IPS DF 4.7 (cell line): Measurements from ENCODE around the gene PISD.

Experiments
- DNase-seq: peaks from one replicate; pipeline ENCODE4 v3.0.0-alpha.2; 2013; ENCODE audit warnings: low spot score; ENCODE audit errors: extremely low read depth

Gene PISD

GRCh38 chr22:31626427-31627150, 35.4 kb downstream of the PISD start:
- DNase-seq = no peak

GRCh38 chr22:31625661-31626426, 36.2 kb downstream of the PISD start:
- DNase-seq = no peak

GRCh38 chr22:31625257-31625640, 36.8 kb downstream of the PISD start:
- DNase-seq = no peak

- DNase-seq = no peak
Observed at GRCh38 chr22:31623592-31624304, 38.3 kb downstream of the PISD start.

- DNase-seq = no peak
Observed at GRCh38 chr22:31622980-31623379, 39.0 kb downstream of the PISD start.

- DNase-seq = no peak
Observed at GRCh38 chr22:31621507-31622124, 40.4 kb downstream of the PISD start.

GRCh38 chr22:31620756-31621480, 41.1 kb downstream of the PISD start:
- no peak for DNase-seq

GRCh38 chr22:31619611-31620300, 42.3 kb downstream of the PISD start:
- DNase-seq = no peak

GRCh38 chr22:31618471-31619176, 43.4 kb downstream of the PISD start:
- no peak for DNase-seq

GRCh38 chr22:31618057-31618456, 44.0 kb downstream of the PISD start:
- no peak for DNase-seq

- no peak for DNase-seq
Observed at GRCh38 chr22:31616315-31616980, 45.6 kb downstream of the PISD start.

GRCh38 chr22:31615940-31616314, 46.1 kb downstream of the PISD start:
- DNase-seq = no peak

- no peak for DNase-seq
Observed at GRCh38 chr22:31615491-31615860, 46.5 kb downstream of the PISD start.

GRCh38 chr22:31614781-31615490, 47.1 kb downstream of the PISD start:
- DNase-seq = no peak

GRCh38 chr22:31613904-31614296, 48.1 kb downstream of the PISD start:
- no peak for DNase-seq

- DNase-seq = no peak
Observed at GRCh38 chr22:31613286-31613903, 48.6 kb downstream of the PISD start.

- DNase-seq = no peak
Observed at GRCh38 chr22:31612891-31613285, 49.1 kb downstream of the PISD start.

GRCh38 chr22:31611061-31611760, 50.8 kb downstream of the PISD start:
- DNase-seq = no peak
